Esophagus squamous epithelium (tissue), 4 donors: Measurements from ENCODE around the gene ANKRD6.

Experiments
- CTCF ChIP-seq, 6 experiments: fragments of 450-650 bp in 4 of 6; fragments of 200-600 bp in 2 of 6; sonication (generic) in 2 of 6; IDR thresholded peaks; one replicate each; pipeline ENCODE4 v1.5.1; 2016 to 2019; ENCODE audit warnings: antibody characterized with exemption in 6 of 6, mild to moderate bottlenecking in 4 of 6, moderate library complexity in 4 of 6
- POLR2A ChIP-seq, 4 donors: fragments of 450-650 bp; IDR thresholded peaks; one replicate each; pipeline ENCODE4 v1.6.1; 2017; ENCODE audit warnings: antibody characterized with exemption in 4 of 4, mild to moderate bottlenecking in 4 of 4, moderate library complexity in 3 of 4

- TF ChIP-seq CTCF (IDR thresholded peaks at IDR 0.05): no peak
- TF ChIP-seq POLR2A (IDR thresholded peaks at IDR 0.05): no peak
These were observed 26.5 kb downstream of the ANKRD6 start for GRCh38 chr6:89459501-89459900.
